Stimulated activated effector memory CD8-positive, alpha-beta T cell treated with anti-CD3 and anti-CD28 coated beads, Interleukin-12 subunit alpha, Interleukin-12 subunit beta, amount 100 ng/mL, for 72 hours (primary cell): ENCODE results near the gene TNK1.
"Not testable (repeated sequence)": the region's sequence is repeated elsewhere in the genome, so short reads cannot be mapped to it uniquely, and the experiment has no call there.

Experiments used
- ATAC-seq: fragments of 150-1000 bp; cut with Tn5 transposase; 2 replicates; pipeline ENCODE4 v1.10.0; 2021
- DNase-seq, 2 donors: peaks; one replicate each; pipeline ENCODE4 v3.0.0; 2021 to 2022; ENCODE audit warnings: low spot score in 2 of 2
- H3K27ac Mint-ChIP-seq: one replicate; pipeline ENCODE4 v1.8.0; 2022; ENCODE audit warnings: mild to moderate bottlenecking, mixed read lengths
- H3K36me3 Mint-ChIP-seq: one replicate; pipeline ENCODE4 v1.8.0; 2022; ENCODE audit warnings: mild to moderate bottlenecking, mixed read lengths
- H3K4me1 Mint-ChIP-seq: one replicate; pipeline ENCODE4 v1.8.0; 2022; ENCODE audit warnings: mixed read lengths
- H3K4me3 Mint-ChIP-seq: one replicate; pipeline ENCODE4 v1.8.0; 2022; ENCODE audit warnings: mild to moderate bottlenecking, mixed read lengths
- H3K9me3 Mint-ChIP-seq: one replicate; pipeline ENCODE4 v1.8.0; 2022; ENCODE audit warnings: mixed read lengths

TNK1 gene

GRCh38 chr17:7351665-7352502 is 29.0 kb upstream of the TNK1 start, which contains the start of gene KCTD11:
TSS of gene KCTD11 (plus strand) at chr17:7352162.
- Mint-ChIP-seq H3K9me3 (no peaks in the 10 kb centered on the region), H3K36me3 (peaks cover 78% of the 10 kb centered on the region), H3K4me1 (peaks cover 80% of the 10 kb centered on the region), H3K4me3 (peak within 1 kb of the TSS; percentile 95), H3K27ac (peak within 1 kb of the TSS; percentile 96)
- ATAC-seq (peak; percentile 75), DNase-seq (peak; percentile 82 to 90)

DNA sequence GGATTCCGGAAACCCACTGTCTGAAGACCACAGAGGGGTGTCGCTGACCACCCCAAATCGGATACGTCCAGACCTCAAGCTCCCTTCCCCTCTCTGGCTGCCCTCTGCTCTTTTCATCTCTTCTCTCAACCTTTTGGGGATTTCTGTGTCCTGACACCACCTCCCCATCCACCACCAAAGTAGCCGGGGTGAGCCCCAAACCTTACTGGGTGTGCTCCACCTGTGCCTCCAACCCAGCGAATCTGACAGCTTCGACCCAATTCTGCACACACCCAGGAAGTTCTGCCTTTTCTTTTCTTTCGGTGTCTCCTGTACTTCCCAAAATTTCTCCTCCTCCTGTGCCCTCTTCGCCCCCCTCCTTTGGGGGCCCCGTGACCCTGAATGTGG is 28.4 kb upstream of the TNK1 start:
- Mint-ChIP-seq H3K36me3 (peaks cover 76% of the 10 kb centered on the region), H3K4me1 (peaks cover 74% of the 10 kb centered on the region), H3K27ac (peak overlapping the region; percentile 96), H3K9me3 (no peaks in the 10 kb centered on the region), H3K4me3 (peak overlapping the region; percentile 95)
- ATAC-seq (no peak), DNase-seq (no peak)

- H3K36me3 Mint-ChIP-seq: peaks cover 72% of the 10 kb centered on the region
- H3K4me1 Mint-ChIP-seq: peaks cover 68% of the 10 kb centered on the region
- ATAC-seq (no peak), DNase-seq (no peak)
- H3K4me3 Mint-ChIP-seq: peak overlapping the region; percentile 95
- peak overlapping the region; percentile 96 for H3K27ac Mint-ChIP-seq
- no peaks in the 10 kb centered on the region for H3K9me3 Mint-ChIP-seq
These were observed 27.8 kb upstream of the TNK1 start for GRCh38 chr17:7352910-7353635.

DNA sequence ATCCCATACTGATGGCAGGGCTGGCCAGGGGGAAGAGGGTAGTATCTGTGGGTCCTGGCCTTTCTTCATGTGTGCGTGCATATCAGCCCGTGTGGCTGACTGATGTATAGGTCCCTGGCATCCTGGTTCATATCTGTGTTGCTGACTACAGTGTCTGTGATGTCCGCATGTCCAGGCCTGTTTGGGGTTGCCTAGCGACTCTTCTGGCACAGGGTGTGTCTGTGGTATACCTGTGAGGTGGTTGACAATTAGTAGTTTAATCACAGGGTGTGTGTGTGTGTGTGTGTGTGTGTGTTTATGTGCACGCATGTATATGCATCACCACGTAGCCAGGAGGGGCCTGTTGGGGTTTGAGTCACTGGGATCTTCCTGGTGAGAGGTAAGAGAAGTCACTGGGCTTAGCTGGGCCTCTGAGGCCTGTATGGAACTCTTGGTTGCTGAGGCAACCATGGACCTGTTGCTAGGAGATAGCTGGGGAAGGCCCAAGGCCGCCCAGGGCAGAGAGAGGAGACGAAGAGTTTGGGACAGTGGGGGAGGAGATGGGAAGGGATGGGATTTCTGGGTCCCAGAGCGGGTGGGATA is 26.5 kb upstream of the TNK1 start:
- H3K27ac Mint-ChIP-seq: peak overlapping the region; percentile 96

DNA sequence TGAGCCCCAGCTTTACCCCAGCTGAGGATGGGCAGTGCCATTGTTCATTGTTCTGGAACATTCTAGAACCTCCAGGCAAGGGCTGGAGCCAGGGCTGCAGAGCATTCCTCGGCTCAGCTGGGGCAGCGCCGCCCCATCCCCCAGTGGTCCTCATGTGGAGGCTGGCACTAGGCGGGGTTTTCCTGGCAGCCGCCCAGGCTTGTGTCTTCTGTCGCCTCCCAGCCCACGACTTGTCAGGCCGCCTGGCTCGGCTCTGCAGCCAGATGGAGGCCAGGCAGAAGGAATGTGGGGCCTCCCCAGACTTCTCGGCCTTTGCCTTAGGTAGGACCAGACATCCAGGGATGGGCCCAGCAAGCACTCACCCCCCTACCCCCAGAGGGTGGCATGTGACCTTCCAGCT is 25.8 kb upstream of the TNK1 start, which contains the start of gene TMEM95:
TSS of gene TMEM95 (plus strand) at position 104 of the 400 bp plus-strand sequence. CDS start at position 153, 49 bp downstream.
- DNase-seq: no peak
- H3K4me1 Mint-ChIP-seq: peaks cover 48% of the 10 kb centered on the region
- H3K4me3 Mint-ChIP-seq: peak within 1 kb of the TSS; percentile 95
- H3K36me3 Mint-ChIP-seq: peaks cover 53% of the 10 kb centered on the region
- peak within 1 kb of the TSS; percentile 96 for H3K27ac Mint-ChIP-seq
- no peaks in the 10 kb centered on the region for H3K9me3 Mint-ChIP-seq
- no peak for ATAC-seq

More for the DNA sequence above, 26.5 kb upstream of the TNK1 start:
- DNase-seq (no peak), ATAC-seq (peak; percentile 47)
- H3K4me3 Mint-ChIP-seq: peak overlapping the region; percentile 95
- H3K9me3 Mint-ChIP-seq: no peaks in the 10 kb centered on the region
- H3K36me3 Mint-ChIP-seq: peaks cover 60% of the 10 kb centered on the region
- peaks cover 55% of the 10 kb centered on the region for H3K4me1 Mint-ChIP-seq

DNA sequence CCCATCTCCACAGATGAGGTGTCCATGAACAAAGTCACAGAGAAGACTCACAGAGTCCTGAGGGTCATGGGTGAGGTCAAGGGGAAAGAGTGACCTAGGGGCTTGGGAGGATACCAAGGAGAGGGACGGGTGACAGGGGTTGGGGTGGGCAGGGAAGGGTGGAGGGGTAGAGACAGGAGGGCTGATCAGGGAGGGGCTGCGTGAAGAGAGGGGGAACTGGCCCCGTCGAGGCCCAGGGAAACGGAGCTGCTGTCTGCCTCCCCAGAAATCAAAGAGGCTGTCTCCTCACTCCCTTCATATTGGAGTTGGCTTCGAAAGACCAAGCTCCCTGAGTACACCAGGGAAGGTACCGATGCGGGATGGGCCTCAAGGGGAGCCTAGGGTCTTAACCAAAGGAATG is 25.3 kb upstream of the TNK1 start:
- H3K4me1 Mint-ChIP-seq: peaks cover 43% of the 10 kb centered on the region
- peak overlapping the region; percentile 7 for H3K4me3 Mint-ChIP-seq
- H3K9me3 Mint-ChIP-seq: no peaks in the 10 kb centered on the region
- peak overlapping the region; percentile 75 for H3K27ac Mint-ChIP-seq
- no peak for DNase-seq
- ATAC-seq: no peak
- H3K36me3 Mint-ChIP-seq: peaks cover 47% of the 10 kb centered on the region

DNA sequence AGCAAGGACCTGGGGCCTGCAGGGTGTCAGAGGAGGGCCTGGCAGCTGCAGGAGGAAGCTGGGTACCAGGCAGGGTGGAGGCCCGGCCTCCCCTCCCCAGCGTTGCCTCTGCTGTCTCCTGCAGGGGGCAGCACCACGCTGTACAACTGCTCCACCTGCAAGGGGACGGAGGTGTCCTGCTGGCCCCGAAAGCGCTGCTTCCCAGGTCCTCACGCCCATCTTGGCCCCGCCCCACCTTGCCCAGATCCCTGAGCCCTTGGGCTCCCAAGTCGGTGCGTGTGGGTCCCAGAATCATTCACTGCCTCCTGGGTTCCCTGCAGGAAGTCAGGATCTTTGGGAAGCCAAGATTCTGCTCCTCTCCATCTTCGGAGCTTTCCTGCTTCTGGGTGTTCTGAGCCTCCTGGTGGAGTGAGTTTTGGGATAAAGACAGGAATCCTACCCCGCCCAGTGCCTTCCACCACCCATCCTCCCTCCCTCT is 24.8 kb upstream of the TNK1 start:
- peak; percentile 86 to 93 for DNase-seq
- H3K27ac Mint-ChIP-seq: peak overlapping the region; percentile 75
- peak; percentile 67 for ATAC-seq
- no peaks in the 10 kb centered on the region for H3K9me3 Mint-ChIP-seq
- H3K36me3 Mint-ChIP-seq: peaks cover 42% of the 10 kb centered on the region
- peaks cover 41% of the 10 kb centered on the region for H3K4me1 Mint-ChIP-seq
- H3K4me3 Mint-ChIP-seq: peak overlapping the region; percentile 7

- ATAC-seq (no peak), DNase-seq (no peak)
- Mint-ChIP-seq H3K36me3 (peaks cover 37% of the 10 kb centered on the region), H3K4me3 (no peak overlapping the region), H3K27ac (no peak overlapping the region), H3K4me1 (peaks cover 37% of the 10 kb centered on the region), H3K9me3 (no peaks in the 10 kb centered on the region)
These were observed 24.1 kb upstream of the TNK1 start for GRCh38 chr17:7356756-7357155.

DNA sequence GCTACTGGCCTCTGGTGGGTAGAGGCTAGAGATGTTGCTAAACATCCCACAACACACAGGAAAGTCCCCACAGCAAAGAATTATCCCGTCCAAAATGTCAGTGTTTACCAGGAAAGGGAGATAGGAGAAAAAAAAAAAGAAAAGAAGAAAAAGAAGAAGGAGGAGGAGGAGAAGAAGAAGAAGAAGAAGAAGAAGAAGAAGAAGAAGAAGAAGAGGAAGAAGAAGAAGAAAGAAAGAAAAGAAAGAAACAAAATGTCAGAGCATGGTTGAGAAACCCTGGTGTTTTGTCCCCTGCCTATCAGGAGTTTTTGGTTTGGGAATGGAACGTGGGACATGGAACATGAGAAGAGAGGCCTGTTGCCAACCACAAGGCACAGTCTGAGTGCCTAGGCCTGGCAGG is 23.5 kb upstream of the TNK1 start:
- DNase-seq: no peak
- Mint-ChIP-seq H3K4me1 (peaks cover 35% of the 10 kb centered on the region), H3K27ac (no peak overlapping the region), H3K36me3 (peaks cover 32% of the 10 kb centered on the region), H3K9me3 (no peaks in the 10 kb centered on the region), H3K4me3 (no peak overlapping the region)
- ATAC-seq: no peak

GRCh38 chr17:7361906-7362305 is 19.0 kb upstream of the TNK1 start:
- no peak for ATAC-seq
- Mint-ChIP-seq H3K9me3 (no peaks in the 10 kb centered on the region), H3K36me3 (peaks cover 13% of the 10 kb centered on the region), H3K4me3 (no peak overlapping the region), H3K27ac (no peak overlapping the region), H3K4me1 (no peaks in the 10 kb centered on the region)
- no peak for DNase-seq

GRCh38 chr17:7363311-7363710 is 17.6 kb upstream of the TNK1 start:
- H3K36me3 Mint-ChIP-seq: peaks cover 6% of the 10 kb centered on the region
- H3K27ac Mint-ChIP-seq: no peak overlapping the region
- no peaks in the 10 kb centered on the region for H3K9me3 Mint-ChIP-seq
- no peak overlapping the region for H3K4me3 Mint-ChIP-seq
- no peaks in the 10 kb centered on the region for H3K4me1 Mint-ChIP-seq
- DNase-seq (no peak), ATAC-seq (no peak)

- H3K27ac Mint-ChIP-seq, H3K9me3 Mint-ChIP-seq, H3K4me3 Mint-ChIP-seq, H3K4me1 Mint-ChIP-seq, DNase-seq, H3K36me3 Mint-ChIP-seq, ATAC-seq: not testable (repeated sequence)
These were observed 14.9 kb upstream of the TNK1 start for GRCh38 chr17:7365963-7366362.

- no peaks in the 10 kb centered on the region for H3K4me1 Mint-ChIP-seq
- no peak overlapping the region for H3K27ac Mint-ChIP-seq
- H3K4me3 Mint-ChIP-seq: no peak overlapping the region
- H3K9me3 Mint-ChIP-seq: no peaks in the 10 kb centered on the region
- H3K36me3 Mint-ChIP-seq: peaks cover 6% of the 10 kb centered on the region
- DNase-seq: no peak
- ATAC-seq: no peak
These were observed 13.8 kb upstream of the TNK1 start for GRCh38 chr17:7367083-7367482.

GRCh38 chr17:7367918-7368598 is 12.8 kb upstream of the TNK1 start:
- no peak overlapping the region for H3K4me3 Mint-ChIP-seq
- H3K9me3 Mint-ChIP-seq: no peaks in the 10 kb centered on the region
- DNase-seq (no peak), ATAC-seq (no peak)
- peaks cover 6% of the 10 kb centered on the region for H3K36me3 Mint-ChIP-seq
- H3K27ac Mint-ChIP-seq: no peak overlapping the region
- H3K4me1 Mint-ChIP-seq: no peaks in the 10 kb centered on the region

- H3K9me3 Mint-ChIP-seq: not testable (repeated sequence)
These were observed 12.3 kb upstream of the TNK1 start for GRCh38 chr17:7368599-7368994.

More at GRCh38 chr17:7368599-7368994, 12.3 kb upstream of the TNK1 start:
- H3K36me3 Mint-ChIP-seq, H3K27ac Mint-ChIP-seq, H3K4me3 Mint-ChIP-seq, ATAC-seq, DNase-seq, H3K4me1 Mint-ChIP-seq: not testable (repeated sequence)
